Epithelial cell of esophagus (primary cell): ENCODE results near the gene STRIP1.
A peak's percentile ranks its signal among the peaks of the same experiment; 100 is the strongest.

Experiments
- DNase-seq: peaks from one replicate; pipeline ENCODE4 v3.0.0; 2010; ENCODE audit warnings: low read depth
- H3K4me3 ChIP-seq: 2 replicates; pipeline ENCODE4 v1.5.1; 2011; ENCODE audit warnings: mild to moderate bottlenecking, low read length, control low read depth
- TF ChIP-seq, protein P1 (sequence below): IDR thresholded peaks from 2 replicates; pipeline ENCODE4 v1.5.1; 2011; ENCODE audit warnings: low read depth, mild to moderate bottlenecking, low read length, control low read depth, inconsistent platforms; ENCODE audit not compliant: insufficient read depth; ENCODE audit errors: missing control alignments

Gene STRIP1

DNA sequence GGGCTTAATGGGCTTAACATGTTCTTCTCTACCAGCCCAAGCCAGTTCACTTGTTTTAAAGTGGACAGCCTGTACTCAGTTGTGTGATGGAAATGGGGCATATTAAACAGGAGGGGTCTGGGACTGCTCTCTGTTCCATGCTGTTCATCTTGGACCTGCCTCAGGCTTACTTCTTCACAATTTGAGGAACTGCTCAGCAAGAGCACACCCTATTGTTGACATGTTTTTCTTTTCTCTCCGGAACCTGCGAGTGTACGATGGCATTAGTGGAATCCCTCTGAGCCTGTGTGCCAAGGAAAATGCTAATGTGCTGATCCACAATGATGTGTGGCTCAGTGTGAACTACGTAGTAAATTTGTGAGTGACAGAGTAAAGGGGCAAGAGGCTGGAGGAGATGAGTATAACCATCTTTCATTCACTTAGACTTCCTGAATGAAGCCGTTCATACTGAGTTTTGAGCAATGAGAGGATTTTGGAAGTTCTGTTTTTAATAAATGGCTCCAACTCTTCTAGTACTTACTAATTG, 43.0 kb upstream of the STRIP1 start:
- DNase-seq: no peak
- H3K4me3 ChIP-seq: no peak overlapping the region
- TF ChIP-seq, protein P1, sequence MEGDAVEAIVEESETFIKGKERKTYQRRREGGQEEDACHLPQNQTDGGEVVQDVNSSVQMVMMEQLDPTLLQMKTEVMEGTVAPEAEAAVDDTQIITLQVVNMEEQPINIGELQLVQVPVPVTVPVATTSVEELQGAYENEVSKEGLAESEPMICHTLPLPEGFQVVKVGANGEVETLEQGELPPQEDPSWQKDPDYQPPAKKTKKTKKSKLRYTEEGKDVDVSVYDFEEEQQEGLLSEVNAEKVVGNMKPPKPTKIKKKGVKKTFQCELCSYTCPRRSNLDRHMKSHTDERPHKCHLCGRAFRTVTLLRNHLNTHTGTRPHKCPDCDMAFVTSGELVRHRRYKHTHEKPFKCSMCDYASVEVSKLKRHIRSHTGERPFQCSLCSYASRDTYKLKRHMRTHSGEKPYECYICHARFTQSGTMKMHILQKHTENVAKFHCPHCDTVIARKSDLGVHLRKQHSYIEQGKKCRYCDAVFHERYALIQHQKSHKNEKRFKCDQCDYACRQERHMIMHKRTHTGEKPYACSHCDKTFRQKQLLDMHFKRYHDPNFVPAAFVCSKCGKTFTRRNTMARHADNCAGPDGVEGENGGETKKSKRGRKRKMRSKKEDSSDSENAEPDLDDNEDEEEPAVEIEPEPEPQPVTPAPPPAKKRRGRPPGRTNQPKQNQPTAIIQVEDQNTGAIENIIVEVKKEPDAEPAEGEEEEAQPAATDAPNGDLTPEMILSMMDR: no peak

DNA sequence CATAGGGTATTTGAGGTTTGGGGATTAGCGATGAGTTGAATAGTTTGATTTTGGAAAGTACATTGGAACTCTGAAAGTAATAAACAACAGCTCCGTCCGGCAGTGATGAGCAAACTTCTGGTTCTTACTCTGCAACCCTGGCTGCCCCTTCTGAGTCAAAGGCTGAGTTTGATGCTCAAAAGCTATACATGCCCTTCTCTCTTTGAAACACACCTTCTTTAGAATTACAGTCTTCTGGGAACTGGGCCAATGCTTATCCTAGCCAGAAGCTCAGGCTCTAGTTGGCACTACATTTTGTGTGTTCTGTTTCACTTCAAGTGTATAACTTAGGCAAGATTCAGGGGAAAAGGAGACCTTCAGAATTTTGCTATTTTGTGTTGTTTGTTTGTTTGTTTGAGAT, 40.5 kb upstream of the STRIP1 start:
- TF ChIP-seq, protein P1: no peak
- no peak for DNase-seq
- no peak overlapping the region for H3K4me3 ChIP-seq

DNA sequence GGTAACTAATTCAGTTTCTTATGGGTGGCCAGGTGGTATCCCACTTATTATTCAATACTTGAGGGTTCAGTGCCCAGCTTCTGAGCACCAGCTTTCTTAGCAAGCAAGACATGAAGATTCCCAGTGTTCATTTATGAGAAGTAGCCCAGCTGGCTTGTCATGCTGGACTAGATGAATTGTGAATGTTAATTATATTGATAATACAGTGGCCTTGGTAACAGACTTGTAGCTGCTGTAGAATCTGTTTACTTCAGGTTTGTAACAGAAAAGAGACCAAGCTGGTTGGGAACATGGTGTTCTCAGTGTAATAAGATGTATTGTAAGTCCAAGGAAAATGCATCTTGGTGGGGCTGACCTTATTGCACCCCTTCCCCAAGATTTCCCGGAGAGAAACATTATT, 39.8 kb upstream of the STRIP1 start:
- no peak for DNase-seq
- H3K4me3 ChIP-seq: no peak overlapping the region
- TF ChIP-seq, protein P1: no peak

DNA sequence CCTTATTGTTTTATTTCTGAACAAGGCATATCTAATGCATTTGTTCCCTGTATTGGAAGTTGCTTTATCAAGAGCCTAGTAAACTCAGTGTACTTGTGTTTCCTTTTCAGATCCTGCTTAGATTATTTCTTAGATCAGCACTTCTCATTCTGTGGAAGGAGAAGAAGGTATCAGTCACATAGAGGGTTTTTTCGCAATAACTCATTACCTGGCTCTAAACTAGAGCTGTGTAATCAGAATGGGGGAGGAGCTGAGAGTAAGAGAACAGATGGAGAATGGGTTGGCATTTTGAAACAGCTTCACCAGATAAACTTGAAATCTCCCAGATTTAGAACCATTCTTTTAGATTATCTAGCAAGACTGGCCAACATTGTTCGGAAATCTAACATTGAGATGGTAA, 38.9 kb upstream of the STRIP1 start:
- DNase-seq: peak; percentile 72
- no peak overlapping the region for H3K4me3 ChIP-seq
- TF ChIP-seq, protein P1: no peak

GRCh38 chr1:109996476-109996875, 37.9 kb upstream of the STRIP1 start:
- no peak overlapping the region for H3K4me3 ChIP-seq
- TF ChIP-seq, protein P1: no peak
- peak; percentile 39 for DNase-seq

DNA sequence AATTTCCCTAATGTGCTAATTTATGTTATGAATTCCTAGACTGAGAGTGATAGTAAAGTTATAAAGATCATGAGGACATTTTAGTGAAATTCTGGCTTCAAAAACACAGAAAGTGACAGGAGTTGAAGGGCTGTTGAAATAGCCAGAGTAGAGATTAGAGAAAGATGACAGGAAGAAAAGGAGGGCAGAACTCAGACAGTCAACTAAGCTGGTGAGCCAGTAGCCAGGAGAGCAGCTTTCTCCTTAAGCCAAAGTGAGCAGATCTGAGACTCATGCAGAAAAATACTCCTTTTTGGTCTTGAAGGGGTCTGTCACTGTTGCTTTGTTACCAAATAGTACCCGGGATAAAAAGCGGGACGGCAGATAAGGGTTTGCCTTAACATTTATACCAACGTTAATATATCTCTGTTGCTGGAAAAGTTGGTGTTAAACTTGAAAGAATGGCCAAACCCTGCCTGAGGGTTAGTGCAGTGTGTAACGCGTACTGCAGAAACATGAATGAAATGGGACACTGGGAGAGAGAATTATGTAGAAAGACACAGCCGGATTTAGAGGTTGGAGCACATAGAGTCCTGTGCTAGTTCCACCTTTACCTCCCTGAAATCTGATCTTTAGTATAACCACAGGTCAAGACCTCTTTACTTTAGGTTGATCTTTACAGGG, 37.1 kb upstream of the STRIP1 start:
- TF ChIP-seq, protein P1: no peak

DNA sequence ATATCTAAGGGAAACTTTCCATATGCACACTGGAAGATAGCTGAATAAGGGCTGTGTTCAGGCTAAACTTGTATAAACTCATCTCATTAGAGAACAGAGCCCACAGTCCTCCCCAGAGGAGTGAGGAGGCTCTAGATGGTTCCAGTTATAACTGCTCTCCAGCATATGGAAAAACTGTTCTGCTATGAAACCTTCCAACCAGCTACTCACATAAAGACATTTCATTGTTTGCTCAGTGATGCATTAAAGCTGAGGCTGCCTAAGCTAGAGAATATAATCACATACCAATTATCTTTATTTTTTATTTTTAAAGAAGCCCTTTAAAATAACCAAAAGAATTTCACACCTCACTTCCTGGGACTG, 36.6 kb upstream of the STRIP1 start:
- TF ChIP-seq, protein P1: no peak
- DNase-seq: no peak
- no peak overlapping the region for H3K4me3 ChIP-seq

More for the DNA sequence above, 37.1 kb upstream of the STRIP1 start:
- DNase-seq: no peak
- H3K4me3 ChIP-seq: no peak overlapping the region
